Mesenchymal stem cell (in vitro differentiated cells and primary cell): ENCODE results near the gene IFT88.

Experiments
- DNase-seq: peaks from one replicate; pipeline ENCODE4 v3.0.0-alpha.2; 2013
- H2AFZ ChIP-seq: one replicate; pipeline ENCODE4 v1.6.1; 2013; ENCODE audit warnings: low read depth, mild to moderate bottlenecking, control low read depth, inconsistent platforms, low read length, moderate library complexity
- H2AK5ac ChIP-seq: 2 replicates; pipeline ENCODE4 v1.6.1; 2013; ENCODE audit warnings: low read length, moderate library complexity, mild to moderate bottlenecking, inconsistent platforms; ENCODE audit not compliant: severe bottlenecking
- H2BK120ac ChIP-seq: one replicate; pipeline ENCODE4 v1.6.1; 2013; ENCODE audit warnings: low read depth, mild to moderate bottlenecking, inconsistent platforms, low read length, moderate library complexity
- H2BK12ac ChIP-seq, 2 experiments: one replicate each; pipeline ENCODE4 v1.6.1; 2013; ENCODE audit warnings: inconsistent platforms in 2 of 2, low read length in 2 of 2, mild to moderate bottlenecking in 2 of 2, moderate library complexity in 2 of 2, control low read depth in 1 of 2
- H2BK15ac ChIP-seq: one replicate; pipeline ENCODE4 v1.6.1; 2013; ENCODE audit warnings: mild to moderate bottlenecking, low read depth, inconsistent platforms; ENCODE audit not compliant: poor library complexity, severe bottlenecking
- H2BK5ac ChIP-seq: 2 replicates; pipeline ENCODE4 v1.6.1; 2013; ENCODE audit warnings: low read depth, mild to moderate bottlenecking, low read length, control low read depth, inconsistent platforms; ENCODE audit not compliant: poor library complexity, severe bottlenecking
- H3K14ac ChIP-seq, 2 experiments: one replicate each; pipeline ENCODE4 v1.6.1; 2013; ENCODE audit warnings: inconsistent platforms in 2 of 2, low read length in 2 of 2, control low read depth in 1 of 2, mild to moderate bottlenecking in 1 of 2, moderate library complexity in 1 of 2
- H3K18ac ChIP-seq, 2 experiments: one replicate each; pipeline ENCODE4 v1.6.1; 2013; ENCODE audit warnings: inconsistent platforms in 2 of 2, low read length in 2 of 2, control low read depth in 1 of 2, low read depth in 1 of 2, mild to moderate bottlenecking in 1 of 2
- H3K23ac ChIP-seq, 2 experiments: one replicate each; pipeline ENCODE4 v1.6.1; 2013; ENCODE audit warnings: inconsistent platforms in 2 of 2, low read length in 2 of 2, mild to moderate bottlenecking in 2 of 2, moderate library complexity in 2 of 2, control low read depth in 1 of 2
- H3K27ac ChIP-seq: 2 replicates; pipeline ENCODE4 v1.5.1; 2013; ENCODE audit warnings: mild to moderate bottlenecking, moderate library complexity, low read length, control low read depth, inconsistent platforms; ENCODE audit not compliant: poor library complexity, severe bottlenecking
- H3K27me3 ChIP-seq, 2 experiments: 2 replicates each; pipeline versions ENCODE4 v1.6.1 to v1.7.0; 2013; ENCODE audit warnings: low read length in 2 of 2, mild to moderate bottlenecking in 2 of 2, moderate library complexity in 2 of 2, control low read depth in 1 of 2, inconsistent platforms in 1 of 2; ENCODE audit not compliant: control insufficient read depth in 1 of 2, insufficient read depth in 1 of 2
- H3K36me3 ChIP-seq, 2 experiments: 2 replicates each; pipeline versions ENCODE4 v1.6.1 to v1.7.0; 2013; ENCODE audit warnings: low read length in 2 of 2, control low read depth in 1 of 2, inconsistent platforms in 1 of 2, low read depth in 1 of 2, mild to moderate bottlenecking in 1 of 2; ENCODE audit not compliant: insufficient read depth in 2 of 2, control insufficient read depth in 1 of 2
- H3K4ac ChIP-seq, 2 experiments: one replicate each; pipeline ENCODE4 v1.6.1; 2013; ENCODE audit warnings: inconsistent platforms in 2 of 2, low read length in 2 of 2, mild to moderate bottlenecking in 2 of 2, moderate library complexity in 2 of 2, control low read depth in 1 of 2, low read depth in 1 of 2
- H3K4me1 ChIP-seq: 2 replicates; pipeline ENCODE4 v1.6.1; 2013; ENCODE audit warnings: low read depth, low read length, control low read depth; ENCODE audit not compliant: control insufficient read depth, insufficient read depth
- H3K4me2 ChIP-seq: 2 replicates; pipeline ENCODE4 v1.6.1; 2013; ENCODE audit warnings: low read length, mild to moderate bottlenecking, inconsistent platforms; ENCODE audit not compliant: poor library complexity, severe bottlenecking
- H3K4me3 ChIP-seq, 2 experiments: 2 replicates each; pipeline versions ENCODE4 v1.5.1 to v1.7.0; 2013; ENCODE audit warnings: low read length in 2 of 2, mild to moderate bottlenecking in 2 of 2, control low read depth in 1 of 2, low read depth in 1 of 2; ENCODE audit not compliant: insufficient read depth in 1 of 2
- H3K79me1 ChIP-seq: replicated peaks from 2 replicates; pipeline ENCODE4 v1.6.1; 2013; ENCODE audit warnings: mild to moderate bottlenecking, control low read depth, low read length, inconsistent platforms; ENCODE audit not compliant: poor library complexity, severe bottlenecking
- H3K9ac ChIP-seq: 2 replicates; pipeline ENCODE4 v1.7.0; 2013; ENCODE audit warnings: mild to moderate bottlenecking, low read length, moderate library complexity
- H3K9me3 ChIP-seq: 2 replicates; pipeline ENCODE4 v1.7.0; 2013; ENCODE audit warnings: mild to moderate bottlenecking, low read length; ENCODE audit not compliant: control insufficient read depth
- H4K8ac ChIP-seq: one replicate; pipeline ENCODE4 v1.6.1; 2013; ENCODE audit warnings: inconsistent platforms, mild to moderate bottlenecking, low read length, moderate library complexity
- H4K91ac ChIP-seq: one replicate; pipeline ENCODE4 v1.6.1; 2013; ENCODE audit warnings: mild to moderate bottlenecking, low read length, inconsistent platforms
- WGBS: methylation state at CpG from one replicate; pipeline ENCODE4 v1.1.7; 2013; ENCODE audit warnings: mixed read lengths; 5-methylcytosine and 5-hydroxymethylcytosine counted together

IFT88 gene

GRCh38 chr13:20608438-20609020 lies 41.6 kb downstream of the IFT88 start:
- H3K4me3 ChIP-seq: no peak overlapping the region
- H2AK5ac ChIP-seq: no peak overlapping the region
- no peak overlapping the region for H2BK5ac ChIP-seq
- H2AFZ ChIP-seq: no peak overlapping the region
- no peak overlapping the region for H3K9ac ChIP-seq
- H3K79me1 ChIP-seq: peaks cover 3% of the 10 kb centered on the region
- H4K8ac ChIP-seq: no peak overlapping the region
- no peak overlapping the region for H3K4me2 ChIP-seq
- H3K27ac ChIP-seq: no peak overlapping the region
- no peak for DNase-seq
- H3K14ac ChIP-seq: no peak overlapping the region
- H3K27me3 ChIP-seq: no peaks in the 10 kb centered on the region
- H3K18ac ChIP-seq: no peak overlapping the region
- 90% methylated on average over 10 of the region's 10 CpGs for WGBS
- no peak overlapping the region for H3K4ac ChIP-seq
- no peak overlapping the region for H4K91ac ChIP-seq
- H3K9me3 ChIP-seq: no peaks in the 10 kb centered on the region
- no peak overlapping the region for H3K23ac ChIP-seq
- no peak overlapping the region for H2BK15ac ChIP-seq
- no peaks in the 10 kb centered on the region for H3K4me1 ChIP-seq
- H3K36me3 ChIP-seq: peaks cover 31 to 36% of the 10 kb centered on the region in 2 experiments
- no peak overlapping the region for H2BK120ac ChIP-seq
- no peak overlapping the region for H2BK12ac ChIP-seq

- H2BK120ac ChIP-seq: no peak overlapping the region
- no peak overlapping the region for H3K27ac ChIP-seq
- H4K91ac ChIP-seq: no peak overlapping the region
- no peaks in the 10 kb centered on the region for H3K9me3 ChIP-seq
- peaks cover 3% of the 10 kb centered on the region for H3K79me1 ChIP-seq
- H3K4ac ChIP-seq: no peak overlapping the region
- no peak overlapping the region for H2BK5ac ChIP-seq
- no peak overlapping the region for H3K9ac ChIP-seq
- H3K4me2 ChIP-seq: no peak overlapping the region
- no peak overlapping the region for H3K4me3 ChIP-seq
- peak; percentile 82 for DNase-seq
- H3K36me3 ChIP-seq: peaks cover 28 to 36% of the 10 kb centered on the region in 2 experiments
- no peak overlapping the region for H2BK12ac ChIP-seq
- no peak overlapping the region for H3K14ac ChIP-seq
- H3K27me3 ChIP-seq: no peaks in the 10 kb centered on the region
- H2AFZ ChIP-seq: no peak overlapping the region
- WGBS: 9% methylated on average over 6 of the region's 6 CpGs
- H2AK5ac ChIP-seq: no peak overlapping the region
- peak overlapping the region in 1 of 2 experiments; percentile 22 for H3K18ac ChIP-seq
- H2BK15ac ChIP-seq: no peak overlapping the region
- no peak overlapping the region for H4K8ac ChIP-seq
- no peak overlapping the region for H3K23ac ChIP-seq
- H3K4me1 ChIP-seq: no peaks in the 10 kb centered on the region
Measured at GRCh38 chr13:20609145-20609544, 42.2 kb downstream of the IFT88 start.

- H2BK120ac ChIP-seq: no peak overlapping the region
- H3K27me3 ChIP-seq: no peaks in the 10 kb centered on the region
- H2BK5ac ChIP-seq: no peak overlapping the region
- H4K8ac ChIP-seq: no peak overlapping the region
- no peak overlapping the region for H4K91ac ChIP-seq
- H3K9ac ChIP-seq: no peak overlapping the region
- H3K27ac ChIP-seq: no peak overlapping the region
- no peak overlapping the region for H3K4me2 ChIP-seq
- H3K79me1 ChIP-seq: peaks cover 3% of the 10 kb centered on the region
- no peak overlapping the region for H2BK12ac ChIP-seq
- H3K23ac ChIP-seq: no peak overlapping the region
- H3K36me3 ChIP-seq: peaks cover 28 to 36% of the 10 kb centered on the region in 2 experiments
- no peak overlapping the region for H2AK5ac ChIP-seq
- DNase-seq: no peak
- no peak overlapping the region for H2AFZ ChIP-seq
- H3K14ac ChIP-seq: no peak overlapping the region
- H2BK15ac ChIP-seq: no peak overlapping the region
- 61% methylated on average over 4 of the region's 4 CpGs for WGBS
- no peak overlapping the region for H3K18ac ChIP-seq
- no peaks in the 10 kb centered on the region for H3K9me3 ChIP-seq
- H3K4me1 ChIP-seq: no peaks in the 10 kb centered on the region
- H3K4me3 ChIP-seq: no peak overlapping the region
- no peak overlapping the region for H3K4ac ChIP-seq
Measured at GRCh38 chr13:20610006-20610405, 43.0 kb downstream of the IFT88 start.

GRCh38 chr13:20616059-20616797 lies 49.3 kb downstream of the IFT88 start:
- Histone ChIP-seq H3K27ac (no peak overlapping the region), H4K91ac (no peak overlapping the region), H3K4me3 (no peak overlapping the region), H2AK5ac (no peak overlapping the region), H3K27me3 (no peaks in the 10 kb centered on the region), H3K4ac (no peak overlapping the region), H4K8ac (no peak overlapping the region), H2BK15ac (no peak overlapping the region), H3K9ac (no peak overlapping the region), H2BK12ac (no peak overlapping the region), H3K18ac (no peak overlapping the region), H3K23ac (no peak overlapping the region), H2AFZ (no peak overlapping the region), H3K9me3 (no peaks in the 10 kb centered on the region), H2BK120ac (no peak overlapping the region), H3K14ac (no peak overlapping the region), H3K79me1 (no peaks in the 10 kb centered on the region), H3K4me2 (no peak overlapping the region), H2BK5ac (no peak overlapping the region), H3K36me3 (peaks cover 0 to 11% of the 10 kb centered on the region in 2 experiments), H3K4me1 (no peaks in the 10 kb centered on the region)
- no CpG with 5 or more reads among the region's 3 CpGs for WGBS
- peak; percentile 89 for DNase-seq
